GM12892 (cell line): ENCODE results near the gene MVD.

Experiments used
- POLR2A ChIP-seq: IDR thresholded peaks from 2 replicates; pipeline ENCODE4 v1.6.1; 2011; ENCODE audit warnings: low read depth, low read length, control low read depth
- POLR2AphosphoS5 ChIP-seq: IDR thresholded peaks from 2 replicates; pipeline ENCODE4 v1.6.1; 2011; ENCODE audit warnings: low read depth, low read length, control low read depth
- TAF1 ChIP-seq: IDR thresholded peaks from 2 replicates; pipeline ENCODE4 v1.6.1; 2011; ENCODE audit warnings: low read depth, mild to moderate bottlenecking, control low read depth, low read length, borderline replicate concordance

- TF ChIP-seq POLR2A = no peak
- TF ChIP-seq POLR2AphosphoS5 = no peak
- no peak for TF ChIP-seq TAF1
Measured at GRCh38 chr16:88651989-88652761, 10.7 kb downstream of the MVD start.
